HEK293T (cell line): ENCODE data around the gene PRR3.

Source experiments
- CTCF ChIA-PET: fragments of 350-600 bp; formaldehyde crosslinking; extraction: SDS; loops from one replicate; lab custom pipeline; 2021; ENCODE audit warnings: antibody characterized with exemption, inconsistent platforms; lab: Yijun Ruan, JAX
- POLR2A ChIA-PET: fragments of 350-600 bp; formaldehyde crosslinking; extraction: SDS; loops from one replicate; lab custom pipeline; 2020; ENCODE audit warnings: antibody characterized with exemption, inconsistent platforms; lab: Yijun Ruan, JAX
- DNase-seq: peaks from one replicate; pipeline ENCODE4 v3.0.0; 2012; ENCODE audit warnings: mixed read lengths; ENCODE audit errors: extremely low spot score
- ARNT ChIP-seq: fragments of 450-650 bp; IDR thresholded peaks from 2 replicates; pipeline ENCODE4 v1.6.1; 2017; ENCODE audit warnings: mild to moderate bottlenecking
- BHLHE40 ChIP-seq: fragments of 450-650 bp; IDR thresholded peaks from 2 replicates; pipeline ENCODE4 v1.6.1; 2016; ENCODE audit warnings: mild to moderate bottlenecking, moderate library complexity, borderline replicate concordance
- CTBP1 ChIP-seq: fragments of 450-650 bp; IDR thresholded peaks from 2 replicates; pipeline ENCODE4 v1.6.1; 2016; ENCODE audit warnings: borderline replicate concordance
- ELF4 ChIP-seq: fragments of 450-650 bp; IDR thresholded peaks from 2 replicates; pipeline ENCODE4 v1.6.1; 2017; ENCODE audit warnings: antibody characterized with exemption
- FOXA1 ChIP-seq: fragments of 450-650 bp; IDR thresholded peaks from 2 replicates; pipeline ENCODE4 v1.6.1; 2016; ENCODE audit warnings: mild to moderate bottlenecking
- FOXK2 ChIP-seq: fragments of 450-650 bp; IDR thresholded peaks from 2 replicates; pipeline ENCODE4 v1.6.1; 2016; ENCODE audit warnings: mild to moderate bottlenecking
- FOXM1 ChIP-seq: fragments of 450-650 bp; IDR thresholded peaks from 2 replicates; pipeline ENCODE4 v1.6.1; 2017; ENCODE audit warnings: mild to moderate bottlenecking, borderline replicate concordance
- HDGF ChIP-seq: fragments of 450-650 bp; IDR thresholded peaks from 2 replicates; pipeline ENCODE4 v1.6.1; 2017; ENCODE audit warnings: antibody characterized with exemption, borderline replicate concordance
- L3MBTL2 ChIP-seq: fragments of 450-650 bp; conservative IDR thresholded peaks from 2 replicates; pipeline ENCODE4 v1.6.1; 2016; ENCODE audit warnings: mild to moderate bottlenecking
- LEF1 ChIP-seq: fragments of 450-650 bp; IDR thresholded peaks from 2 replicates; pipeline ENCODE4 v1.6.1; 2017; ENCODE audit warnings: mild to moderate bottlenecking, borderline replicate concordance
- NFRKB ChIP-seq: fragments of 450-650 bp; IDR thresholded peaks from 2 replicates; pipeline ENCODE4 v1.6.1; 2016; ENCODE audit warnings: mild to moderate bottlenecking, moderate library complexity
- SP1 ChIP-seq: fragments of 450-650 bp; IDR thresholded peaks from 2 replicates; pipeline ENCODE4 v1.6.1; 2017
- SUZ12 ChIP-seq: fragments of 450-650 bp; IDR thresholded peaks from 2 replicates; pipeline ENCODE4 v1.6.1; 2016; ENCODE audit warnings: mild to moderate bottlenecking
- TARDBP ChIP-seq: fragments of 450-650 bp; IDR thresholded peaks from 2 replicates; pipeline ENCODE4 v1.6.1; 2016
- ZNF384 ChIP-seq: fragments of 450-650 bp; IDR thresholded peaks from 2 replicates; pipeline ENCODE4 v1.6.1; 2016
- TF ChIP-seq, protein P1 (sequence below): fragments of 450-650 bp; IDR thresholded peaks from 2 replicates; pipeline ENCODE4 v1.6.1; 2016

The PRR3 gene

GRCh38 chr6:30601815-30602641 is 44.9 kb downstream of the PRR3 start:
- no peak for DNase-seq
- ChIA-PET POLR2A (interaction anchor here (0.9 to 7.0 kb wide), 3 partner anchors 12 to 25 kb away, joined by 3 to 90 read pairs (median 17); no protein-coding TSS in a partner anchor), CTCF (interaction anchor here (1.5 kb wide), 1 partner anchor 129 kb away, joined by 4 read pairs; no protein-coding TSS in a partner anchor)
- no peak for TF ChIP-seq NFRKB
- no peak for TF ChIP-seq HDGF
- TF ChIP-seq FOXA1: no peak

- TF ChIP-seq SP1 (no peak), LEF1 (no peak), FOXM1 (no peak), SUZ12 (no peak), BHLHE40 (no peak), FOXA1 (no peak), L3MBTL2 (no peak), ELF4 (no peak), CTBP1 (no peak), ZNF384 (no peak), FOXK2 (no peak), ARNT (no peak), TARDBP (no peak), HDGF (no peak), NFRKB (no peak)
- TF ChIP-seq, protein P1, sequence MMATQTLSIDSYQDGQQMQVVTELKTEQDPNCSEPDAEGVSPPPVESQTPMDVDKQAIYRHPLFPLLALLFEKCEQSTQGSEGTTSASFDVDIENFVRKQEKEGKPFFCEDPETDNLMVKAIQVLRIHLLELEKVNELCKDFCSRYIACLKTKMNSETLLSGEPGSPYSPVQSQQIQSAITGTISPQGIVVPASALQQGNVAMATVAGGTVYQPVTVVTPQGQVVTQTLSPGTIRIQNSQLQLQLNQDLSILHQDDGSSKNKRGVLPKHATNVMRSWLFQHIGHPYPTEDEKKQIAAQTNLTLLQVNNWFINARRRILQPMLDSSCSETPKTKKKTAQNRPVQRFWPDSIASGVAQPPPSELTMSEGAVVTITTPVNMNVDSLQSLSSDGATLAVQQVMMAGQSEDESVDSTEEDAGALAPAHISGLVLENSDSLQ: no peak
- ChIA-PET POLR2A (interaction anchor here (2.4 to 2.7 kb wide), 2 partner anchors 9 to 11 kb away, joined by 13 to 20 read pairs; no protein-coding TSS in a partner anchor), CTCF (no interaction called here)
- DNase-seq: no peak
These were observed 46.9 kb downstream of the PRR3 start for GRCh38 chr6:30603961-30604360.

DNA sequence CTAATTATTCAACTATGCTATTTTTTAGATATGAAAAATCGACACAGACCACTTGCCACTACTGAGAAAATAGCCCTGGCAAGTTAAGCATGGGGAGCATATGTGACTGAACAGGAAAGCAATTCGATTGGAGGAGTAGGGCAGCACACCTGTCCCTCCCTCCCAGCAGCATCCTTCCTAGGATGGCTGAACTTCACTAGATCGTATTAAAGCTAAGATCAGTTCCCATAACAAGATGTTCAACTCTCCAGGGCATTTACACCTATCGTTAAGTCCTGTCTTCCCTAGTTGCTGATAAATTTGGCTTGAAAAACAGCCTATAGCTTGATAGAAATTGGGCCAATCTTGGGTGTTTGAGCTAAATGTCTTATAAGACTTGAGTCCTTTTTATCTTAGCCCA is 53.0 kb downstream of the PRR3 start:
- CTCF ChIA-PET: interaction anchor here (1.1 kb wide), 1 partner anchor 78 kb away, joined by 4 read pairs; no protein-coding TSS in a partner anchor
- DNase-seq: no peak
- TF ChIP-seq FOXK2 (no peak), TARDBP (no peak), LEF1 (no peak), HDGF (no peak), ZNF384 (no peak), BHLHE40 (no peak), ARNT (no peak), L3MBTL2 (no peak), ELF4 (no peak)
- TF ChIP-seq, protein P1: no peak
- POLR2A ChIA-PET: interaction anchor here (0.7 to 1.4 kb wide), 4 partner anchors 10 to 39 kb away, joined by 3 to 7 read pairs (median 4); partner anchors contain the start of gene ABCF1

- no peak for DNase-seq
- ChIA-PET CTCF (interaction anchor here (1.1 kb wide), 1 partner anchor 79 kb away, joined by 4 read pairs; no protein-coding TSS in a partner anchor), POLR2A (interaction anchor here (1.0 to 4.8 kb wide), 3 partner anchors 11 to 40 kb away, joined by 4 to 90 read pairs (median 7); partner anchors contain the start of gene ABCF1)
- TF ChIP-seq, protein P1: no peak
- no peak for TF ChIP-seq ELF4
These were observed 54.2 kb downstream of the PRR3 start for GRCh38 chr6:30611150-30611855.

DNA sequence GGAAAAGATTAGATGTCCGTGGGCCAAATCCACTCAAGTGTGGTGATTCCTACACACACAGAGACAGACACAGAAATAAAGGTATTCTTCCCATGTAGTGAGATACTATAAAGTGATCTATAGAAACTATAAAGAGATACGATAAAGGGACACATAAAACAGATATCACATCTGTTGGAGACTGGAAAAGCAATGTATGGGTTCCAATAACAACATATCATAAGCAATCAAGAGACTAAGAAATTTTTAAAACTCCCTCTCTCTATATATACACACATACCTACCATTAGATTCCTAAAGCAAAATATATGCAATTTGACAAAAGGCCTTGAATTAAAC is 54.7 kb downstream of the PRR3 start:
- CTCF ChIA-PET: no interaction called here
- DNase-seq: no peak
- POLR2A ChIA-PET: interaction anchor here (1.0 to 4.8 kb wide), 5 partner anchors 13 to 107 kb away, joined by 5 to 90 read pairs (median 6); partner anchors contain the start of gene ATAT1
- no peak for TF ChIP-seq CTBP1
- TF ChIP-seq FOXK2: no peak
- no peak for TF ChIP-seq TARDBP
- TF ChIP-seq ZNF384: no peak

- DNase-seq: no peak
- CTCF ChIA-PET: interaction anchor here (1.2 to 1.3 kb wide), 3 partner anchors 11 to 71 kb away, joined by 3 to 5 read pairs (median 4); no protein-coding TSS in a partner anchor
- POLR2A ChIA-PET: interaction anchor here (1.0 to 4.8 kb wide), 8 partner anchors 8 to 107 kb away, joined by 3 to 90 read pairs (median 8); partner anchors contain the start of gene ATAT1
- no peak for TF ChIP-seq FOXA1
- no peak for TF ChIP-seq L3MBTL2
- no peak for TF ChIP-seq FOXK2
- no peak for TF ChIP-seq BHLHE40
- no peak for TF ChIP-seq CTBP1
- no peak for TF ChIP-seq ARNT
- TF ChIP-seq TARDBP: no peak
- no peak for TF ChIP-seq FOXM1
- no peak for TF ChIP-seq ZNF384
- TF ChIP-seq ELF4: no peak
- TF ChIP-seq, protein P1: no peak
These were observed 55.1 kb downstream of the PRR3 start for GRCh38 chr6:30612213-30612612.
